Fibroblast of skin of left quadriceps (primary cell): ENCODE results near the gene KLHL7.
"Not testable (repeated sequence)": the region's sequence is repeated elsewhere in the genome, so short reads cannot be mapped to it uniquely, and the experiment has no call there.

Experiments used
- DNase-seq, 2 experiments: peaks; one replicate each; pipeline ENCODE4 v3.0.0-alpha.2; 2013; ENCODE audit warnings: low read depth in 2 of 2

KLHL7 gene

DNA sequence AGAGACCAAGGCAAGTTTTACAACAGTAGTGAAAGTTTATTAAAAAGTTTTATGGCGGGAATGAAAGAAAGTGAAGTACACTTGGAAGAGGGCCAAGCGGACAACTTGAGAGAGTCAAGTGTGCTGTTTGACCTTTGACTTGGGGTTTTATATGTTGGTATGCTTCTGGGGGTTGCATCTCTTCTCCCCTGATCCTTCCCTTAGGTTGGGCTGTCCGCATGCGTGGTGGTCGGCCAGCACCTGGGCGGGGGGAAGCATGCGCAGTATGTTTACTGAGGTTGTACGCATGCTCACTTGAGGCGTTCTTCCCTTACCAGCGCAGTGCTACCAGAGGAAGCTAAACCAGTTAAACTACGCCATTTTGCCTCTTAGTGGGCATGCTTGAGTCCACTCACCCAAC lies 108.2 kb downstream of the KLHL7 start:
- no peak for DNase-seq

DNA sequence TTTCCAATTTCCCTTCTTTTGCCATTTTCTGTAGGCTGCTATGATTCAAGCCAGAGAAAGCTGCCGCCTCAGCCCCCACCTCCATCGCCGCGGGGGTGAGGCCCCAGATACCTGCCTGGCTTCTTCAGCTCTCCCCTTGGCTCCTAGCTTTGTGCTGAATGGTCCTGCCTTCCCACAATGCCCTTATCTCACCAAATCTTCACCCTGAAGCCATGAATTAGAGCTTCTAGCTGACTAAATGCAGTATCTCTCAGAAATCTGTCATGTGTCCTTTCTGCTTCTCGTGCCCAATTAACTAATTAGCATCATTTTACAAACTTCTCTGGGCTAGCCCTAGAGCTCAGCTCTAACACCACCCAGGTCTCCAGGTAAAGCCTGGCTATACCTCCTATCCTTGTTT lies 108.8 kb downstream of the KLHL7 start:
- DNase-seq = no peak

DNA sequence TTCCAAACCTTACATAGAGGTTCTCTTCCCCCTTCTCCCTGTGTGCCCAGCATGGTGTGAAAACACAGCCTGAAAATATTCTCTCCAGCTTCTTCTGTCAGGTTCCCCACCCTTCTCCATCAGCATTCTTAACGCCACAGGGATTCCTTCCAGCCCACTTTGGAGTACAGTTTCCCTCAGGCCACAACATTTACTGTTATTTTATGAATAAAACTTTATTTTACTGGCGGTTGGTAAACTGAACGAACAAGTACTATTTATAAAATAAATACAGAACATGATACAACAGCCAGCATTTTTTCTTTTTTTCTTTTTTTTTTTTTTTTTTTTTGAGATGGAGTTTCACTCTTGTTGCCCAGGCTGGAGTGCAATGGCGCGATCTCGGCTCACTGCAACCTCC lies 109.4 kb downstream of the KLHL7 start:
- DNase-seq = no peak

DNA sequence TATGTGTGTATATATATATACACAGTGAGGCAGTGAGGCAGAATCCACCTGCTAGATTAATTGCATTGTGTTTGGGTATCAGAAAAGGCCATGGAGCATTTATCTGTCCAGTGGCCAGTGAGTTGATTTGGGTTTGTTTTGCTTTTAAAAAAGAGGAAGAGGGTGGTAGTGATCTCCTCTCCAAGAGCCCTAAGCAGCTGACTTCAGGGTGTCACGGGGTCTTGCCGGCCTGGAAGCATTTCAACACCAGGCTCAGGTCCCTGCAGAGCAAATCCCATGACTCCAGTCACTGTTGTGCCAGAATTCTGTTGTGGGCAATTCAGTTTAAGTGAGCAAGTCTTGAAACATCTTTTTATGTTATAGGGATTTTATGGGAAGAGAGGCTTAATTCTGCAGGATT lies 110.4 kb downstream of the KLHL7 start:
- no peak for DNase-seq

DNA sequence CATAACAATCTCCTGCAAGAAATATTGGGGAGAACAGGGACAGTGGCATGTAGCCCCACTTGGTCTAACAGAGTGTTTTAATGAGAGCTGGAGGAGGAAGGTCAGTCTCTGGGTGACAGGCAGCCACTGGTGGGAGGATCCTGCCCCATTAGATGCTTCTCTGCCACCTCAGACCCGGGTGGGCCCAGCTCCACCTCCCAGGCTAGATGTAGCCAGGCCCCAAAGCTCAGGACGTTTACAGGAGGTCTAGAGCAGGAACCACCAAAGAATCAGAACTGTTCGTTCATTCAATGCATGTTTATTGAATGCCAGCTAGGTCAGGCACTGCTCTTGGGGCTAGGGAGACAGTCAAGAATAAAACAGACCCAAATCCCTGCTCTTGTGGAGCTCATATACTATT lies 112.6 kb downstream of the KLHL7 start:
- no peak for DNase-seq

DNA sequence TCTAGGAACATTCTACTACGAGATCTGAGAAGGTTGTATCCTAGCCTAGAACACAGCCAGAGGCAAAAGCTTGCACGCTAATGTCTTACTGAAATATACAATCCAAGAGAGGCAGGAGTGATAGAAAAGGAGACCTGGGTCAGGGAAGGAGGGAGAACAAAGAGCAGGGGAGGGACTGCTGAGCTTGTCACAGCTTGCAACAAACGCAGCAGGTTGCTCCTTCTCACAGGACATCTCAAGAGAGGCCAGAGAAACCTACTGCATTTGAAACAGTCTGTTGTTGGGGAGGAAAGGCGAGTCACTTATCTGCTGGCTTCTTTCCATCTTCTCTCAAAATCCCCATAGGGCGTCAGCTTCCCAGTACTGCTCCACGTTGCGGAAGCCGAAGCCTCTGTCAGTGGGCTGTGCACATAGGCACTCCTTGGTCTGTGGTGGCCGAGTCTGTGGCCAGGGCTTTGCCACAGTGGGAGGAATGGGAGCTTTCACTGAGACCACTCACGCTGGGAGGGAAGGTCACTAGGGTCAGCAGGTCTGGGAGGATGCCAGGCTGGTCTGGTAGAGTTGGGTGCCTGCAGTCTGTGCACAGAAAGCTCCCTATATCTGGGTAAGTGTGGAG lies 115.2 kb downstream of the KLHL7 start:
- DNase-seq = no peak

DNA sequence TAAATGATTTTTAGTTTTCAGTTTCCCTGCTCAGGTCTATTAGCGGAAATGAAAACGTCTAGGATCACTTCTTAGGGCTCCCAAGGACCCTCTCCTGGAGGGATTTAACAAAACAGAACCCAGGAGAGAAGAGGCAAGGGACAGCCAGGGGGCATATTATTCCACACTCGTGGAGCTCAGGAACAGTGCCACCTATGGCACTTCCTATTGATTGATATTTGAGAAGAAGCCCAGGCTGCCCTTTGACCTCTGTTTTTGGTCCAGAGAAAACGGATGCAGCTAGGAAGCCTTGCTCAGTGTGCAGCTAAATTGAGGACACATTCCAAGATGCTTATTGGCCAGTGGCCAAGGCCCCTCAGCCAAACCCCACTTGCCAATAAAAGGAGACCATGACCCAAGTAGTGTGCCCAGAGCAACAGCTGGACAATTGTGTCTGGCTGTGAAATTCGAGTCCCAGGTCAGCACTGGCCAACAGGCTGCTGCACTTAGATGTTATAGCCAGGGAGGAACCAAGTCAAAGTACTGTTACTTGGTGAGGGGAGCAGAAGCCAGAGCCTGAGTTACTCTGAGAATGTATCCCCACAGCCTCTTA lies 117.0 kb downstream of the KLHL7 start:
- no peak for DNase-seq

DNA sequence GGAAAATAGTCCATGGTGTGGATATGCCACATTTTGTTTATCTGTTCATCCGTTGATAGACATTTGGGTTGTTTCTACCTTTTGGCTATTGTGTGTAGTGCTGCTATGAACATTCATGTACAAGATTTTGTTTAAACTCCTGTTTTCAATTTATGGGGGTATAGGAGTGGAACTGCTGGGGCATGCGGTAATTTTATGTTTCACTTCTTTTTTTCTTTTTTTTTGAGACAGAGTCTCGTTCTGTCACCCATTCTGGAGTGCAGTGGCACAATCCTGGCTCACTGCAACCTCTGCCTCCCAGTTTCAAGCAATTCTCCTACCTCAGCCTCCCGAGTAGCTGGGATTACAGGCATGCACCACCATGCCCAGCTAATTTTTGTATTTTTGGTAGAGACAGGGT lies 118.8 kb downstream of the KLHL7 start:
- not testable (repeated sequence) for DNase-seq

DNA sequence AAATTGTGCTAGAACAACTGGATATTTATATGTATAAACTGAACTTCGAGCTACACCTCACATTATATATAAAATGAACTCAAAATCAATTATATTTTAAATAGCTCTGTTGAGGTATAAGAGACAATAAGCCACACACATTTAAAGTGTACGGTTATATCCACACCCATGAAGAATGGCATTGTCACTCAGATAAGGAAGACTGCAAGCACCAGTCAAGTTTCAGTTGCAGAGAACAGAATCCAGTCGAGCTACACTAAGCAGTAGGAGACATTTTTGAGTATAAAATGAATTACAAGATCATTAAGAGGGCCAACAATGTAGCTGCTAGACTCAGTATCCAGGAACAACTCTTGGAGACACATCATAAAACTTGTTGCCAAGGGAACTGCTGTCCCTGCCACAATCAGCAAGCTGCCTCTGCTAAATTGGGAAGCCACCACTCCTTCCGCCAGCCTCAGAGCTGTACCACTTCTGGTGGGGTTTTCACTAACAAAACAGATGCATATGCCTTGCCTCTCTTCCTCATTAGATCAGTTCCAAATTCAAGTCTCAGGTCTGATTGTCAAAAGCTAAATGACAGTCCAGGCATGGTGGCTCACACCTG lies 121.4 kb downstream of the KLHL7 start:
- no peak for DNase-seq
